GM19468 (cell line): ENCODE data around the gene FLAD1.

Source experiments
- ATAC-seq: cut with Tn5 transposase; IDR thresholded peaks from one replicate; pipeline ENCODE4 v1.9.1; 2021; ENCODE audit warnings: mild to moderate bottlenecking, moderate library complexity, moderate number of reproducible peaks; ENCODE audit not compliant: unreplicated experiment; ENCODE audit errors: extremely low read depth

FLAD1 gene

GRCh38 chr1:154951901-154952657, 31.1 kb upstream of the FLAD1 start:
- no peak for ATAC-seq

- ATAC-seq = no peak
Measured at GRCh38 chr1:154952664-154953063, 30.5 kb upstream of the FLAD1 start.

DNA sequence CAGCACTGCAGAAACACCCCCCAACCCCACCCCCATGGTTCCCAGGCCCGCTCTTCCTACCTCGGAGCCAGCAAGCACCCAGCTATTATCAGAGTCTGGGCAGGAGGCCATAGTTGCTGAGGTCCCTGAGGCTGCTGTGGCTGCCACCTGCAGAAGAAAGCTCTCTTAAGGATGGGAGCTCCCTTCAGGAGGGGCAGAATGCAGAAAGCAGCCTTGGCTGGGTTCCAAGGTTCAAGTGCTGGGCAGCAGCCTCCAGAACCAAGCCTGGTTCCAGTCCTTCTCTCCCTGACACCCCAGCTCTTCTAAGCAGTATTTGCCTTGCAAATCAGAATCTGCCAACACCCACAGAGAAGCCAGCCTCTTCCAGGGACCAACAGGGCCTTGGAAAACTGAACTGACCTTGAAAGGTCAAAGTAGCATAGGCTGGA, 29.5 kb upstream of the FLAD1 start:
- no peak for ATAC-seq

GRCh38 chr1:154954541-154954940, 28.6 kb upstream of the FLAD1 start:
- ATAC-seq = no peak

GRCh38 chr1:154955039-154955717, 28.0 kb upstream of the FLAD1 start:
- ATAC-seq = peak; percentile 35

DNA sequence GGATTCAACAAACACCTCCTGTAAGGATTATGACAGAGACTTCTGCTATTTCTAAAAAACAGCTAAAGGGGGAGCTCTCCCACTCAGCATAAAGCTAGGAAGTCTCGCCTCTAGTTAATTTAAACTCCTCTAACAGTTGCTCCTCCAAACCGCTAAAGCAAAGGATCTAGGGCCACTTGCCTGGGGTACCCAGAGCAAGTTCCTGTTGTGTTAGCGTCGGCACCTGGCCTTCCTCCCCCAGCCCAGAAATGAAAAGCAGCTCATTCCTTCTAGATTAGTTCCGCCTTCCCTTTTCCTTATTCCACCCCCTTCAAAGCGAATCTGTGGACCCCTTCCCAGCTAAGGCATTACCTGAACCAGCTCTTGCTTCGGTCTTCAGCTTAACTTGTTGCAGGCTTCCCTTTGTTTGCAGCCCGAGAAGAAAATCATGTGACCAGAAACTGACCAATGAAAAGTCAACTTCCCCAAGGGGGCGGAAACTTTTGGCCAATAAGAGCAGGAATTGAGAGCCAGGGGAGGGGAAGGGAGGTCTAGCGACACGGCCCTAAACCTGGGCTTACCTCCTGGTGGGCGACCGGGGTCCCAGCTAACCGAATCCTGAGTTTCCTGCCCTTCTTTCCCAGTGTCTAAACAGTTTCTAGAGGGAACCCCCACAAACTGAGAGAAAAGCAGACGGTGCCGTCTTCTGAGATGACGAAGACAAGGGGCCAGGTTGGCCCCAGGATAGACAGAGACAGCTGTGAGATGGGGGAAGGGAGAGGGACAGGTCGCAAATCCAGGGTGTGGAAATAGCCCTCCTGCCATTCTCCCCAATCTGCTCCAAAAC, 27.2 kb upstream of the FLAD1 start, which contains the start of gene PBXIP1:
Gene PBXIP1, minus strand, starts transcription at position 382 of the 826 bp plus-strand sequence. CDS start 2,378 bp downstream, outside the sequence.
- no peak for ATAC-seq

- no peak for ATAC-seq
Measured at GRCh38 chr1:154956544-154956941, 26.6 kb upstream of the FLAD1 start.

- ATAC-seq = no peak
Measured at GRCh38 chr1:154957091-154957657, 26.0 kb upstream of the FLAD1 start.

DNA sequence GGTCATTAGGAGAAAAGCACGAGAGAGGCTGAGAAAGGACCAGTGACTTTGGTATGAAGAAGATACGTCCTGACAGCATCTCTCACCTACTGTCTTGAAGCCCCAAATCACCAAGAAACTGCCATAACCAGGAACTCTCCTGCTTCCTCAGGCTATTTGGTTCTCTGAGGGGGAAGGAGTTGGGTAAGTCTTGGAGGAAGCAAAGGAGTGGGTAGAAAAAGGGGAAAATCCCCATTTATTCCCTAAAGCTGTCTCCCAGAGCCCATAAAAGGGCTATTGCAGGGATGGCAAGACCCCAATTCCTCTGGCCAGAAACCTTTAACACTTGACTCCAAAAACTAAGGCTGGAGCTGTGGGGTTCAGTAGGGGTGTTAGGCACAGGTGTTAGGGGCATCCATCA, 25.1 kb upstream of the FLAD1 start:
- no peak for ATAC-seq

GRCh38 chr1:154958681-154959425, 24.3 kb upstream of the FLAD1 start:
- no peak for ATAC-seq

GRCh38 chr1:154959426-154959780, 23.7 kb upstream of the FLAD1 start:
- ATAC-seq = no peak

- ATAC-seq = no peak
Measured at GRCh38 chr1:154960446-154961136, 22.6 kb upstream of the FLAD1 start.

- peak; percentile 40 for ATAC-seq
Measured at GRCh38 chr1:154961207-154962155, 21.7 kb upstream of the FLAD1 start, which contains the start of gene PYGO2. Gene PYGO2 (minus strand): TSS chr1:154961782. CDS start chr1:154961576, 206 bp downstream.

DNA sequence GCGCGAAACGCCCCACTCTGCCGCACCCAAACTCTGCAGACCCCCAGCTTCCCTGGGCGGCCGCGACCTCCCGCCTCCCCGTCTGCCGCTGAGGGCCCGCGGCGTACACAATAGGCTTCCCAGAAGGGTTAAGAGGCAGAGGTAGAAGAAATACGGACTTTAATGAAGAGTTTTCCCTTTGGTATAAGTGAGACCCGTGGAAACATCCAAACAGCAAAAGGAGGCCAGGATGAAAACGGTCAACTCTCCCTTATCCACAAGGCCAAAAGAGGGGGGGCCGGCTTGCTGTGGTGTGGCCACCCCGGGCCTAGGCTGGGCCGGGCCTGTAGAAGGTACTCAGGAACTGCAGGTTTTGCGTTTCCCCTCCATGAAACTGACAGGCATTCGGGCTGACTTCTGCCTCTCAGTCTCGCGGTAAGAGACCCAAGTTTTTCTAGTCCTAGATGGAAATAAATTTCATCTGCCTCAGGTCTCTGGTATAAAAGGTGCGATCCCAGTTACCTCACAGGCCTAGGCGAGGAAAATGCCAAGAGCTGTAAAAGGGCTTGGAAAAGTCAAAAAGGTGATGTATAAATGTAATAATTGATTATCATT, 20.9 kb upstream of the FLAD1 start:
- ATAC-seq = no peak

- ATAC-seq = no peak
Measured at GRCh38 chr1:154962795-154963330, 20.3 kb upstream of the FLAD1 start.

GRCh38 chr1:154963643-154964042, 19.5 kb upstream of the FLAD1 start:
- no peak for ATAC-seq

DNA sequence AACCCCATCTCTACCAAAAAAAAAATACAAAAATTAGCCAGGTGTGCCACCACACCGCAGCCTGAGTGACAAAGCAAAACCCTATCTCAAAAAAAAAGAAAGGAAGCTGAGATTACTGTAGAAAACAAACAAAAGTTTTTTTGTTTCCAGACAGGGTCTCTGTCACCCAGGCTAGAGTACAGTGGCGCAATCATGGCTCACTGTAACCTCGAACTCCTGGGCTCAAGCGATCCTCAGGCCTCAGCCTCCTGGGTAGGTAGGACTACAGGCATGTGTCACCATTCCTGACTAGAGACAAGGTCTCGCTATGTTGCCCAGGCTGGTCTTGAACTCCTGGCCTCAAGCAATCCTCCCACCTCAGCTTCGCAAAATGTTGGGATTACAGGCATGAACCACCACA, 18.8 kb upstream of the FLAD1 start:
- no peak for ATAC-seq
